MM.1S (cell line): Measurements from ENCODE around the gene GDF2.

ENCODE experiments used
- DNase-seq: peaks from one replicate; pipeline ENCODE4 v3.0.0-alpha.2; 2015
- H2AFZ ChIP-seq: fragments of 300-600 bp; sonication (generic); 2 replicates; pipeline ENCODE4 v1.6.0; 2016; ENCODE audit warnings: antibody characterized with exemption, low read length
- H3F3A ChIP-seq: fragments of 300-600 bp; sonication (generic); 2 replicates; pipeline ENCODE4 v1.6.1; 2016; ENCODE audit warnings: mild to moderate bottlenecking, antibody characterized with exemption, low read length, moderate library complexity, mixed read lengths; ENCODE audit not compliant: insufficient read depth
- H3K27ac ChIP-seq: fragments of 300-600 bp; sonication (generic); 2 replicates; pipeline ENCODE4 v1.5.1; 2016; ENCODE audit warnings: mild to moderate bottlenecking, low read length
- H3K27me3 ChIP-seq: fragments of 300-600 bp; sonication (generic); replicated peaks from 2 replicates; pipeline ENCODE4 v1.6.0; 2016; ENCODE audit warnings: low read length; ENCODE audit not compliant: insufficient read depth
- H3K36me3 ChIP-seq: fragments of 300-600 bp; sonication (generic); replicated peaks from 2 replicates; pipeline ENCODE4 v1.6.1; 2016; ENCODE audit warnings: mild to moderate bottlenecking, low read length, mixed read lengths; ENCODE audit not compliant: insufficient read depth
- H3K4me1 ChIP-seq: fragments of 300-600 bp; sonication (generic); 2 replicates; pipeline ENCODE4 v1.6.1; 2016; ENCODE audit warnings: low read length, mixed read lengths
- H3K4me2 ChIP-seq: fragments of 300-600 bp; sonication (generic); 2 replicates; pipeline ENCODE4 v1.6.0; 2016; ENCODE audit warnings: low read depth, low read length
- H3K4me3 ChIP-seq: fragments of 300-600 bp; sonication (generic); 2 replicates; pipeline ENCODE4 v1.5.1; 2016; ENCODE audit warnings: low read length, mixed read lengths
- H3K79me2 ChIP-seq: fragments of 300-600 bp; sonication (generic); 2 replicates; pipeline ENCODE4 v1.6.1; 2016; ENCODE audit warnings: mixed run types, low read length, mixed read lengths
- H3K9ac ChIP-seq: fragments of 300-600 bp; sonication (generic); 2 replicates; pipeline ENCODE4 v1.6.1; 2016; ENCODE audit warnings: low read length, mixed read lengths
- H3K9me2 ChIP-seq: fragments of 300-600 bp; sonication (generic); replicated peaks from 2 replicates; pipeline ENCODE4 v1.6.1; 2016; ENCODE audit warnings: mild to moderate bottlenecking, low read length, mixed read lengths; ENCODE audit not compliant: insufficient read depth
- H3K9me3 ChIP-seq: fragments of 300-600 bp; sonication (generic); replicated peaks from 2 replicates; pipeline ENCODE4 v1.6.1; 2016; ENCODE audit warnings: mild to moderate bottlenecking, low read length, mixed read lengths; ENCODE audit not compliant: insufficient read depth
- H4K20me1 ChIP-seq: fragments of 300-600 bp; sonication (generic); 2 replicates; pipeline ENCODE4 v1.6.1; 2016; ENCODE audit warnings: mild to moderate bottlenecking, low read length, moderate library complexity, mixed read lengths; ENCODE audit not compliant: insufficient read depth
- EZH2 ChIP-seq: fragments of 300-600 bp; sonication (generic); optimal IDR thresholded peaks from 2 replicates; pipeline ENCODE3; 2017; ENCODE audit warnings: low read depth, mild to moderate bottlenecking, antibody characterized with exemption, low read length, mixed read lengths
- EZH2phosphoT487 ChIP-seq: fragments of 300-600 bp; sonication (generic); IDR thresholded peaks from 2 replicates; pipeline ENCODE4 v1.6.1; 2018; ENCODE audit warnings: antibody characterized with exemption, low read length
- TF ChIP-seq, protein P1 (sequence below): fragments of 300-600 bp; sonication (generic); IDR thresholded peaks from 2 replicates; pipeline ENCODE4 v1.5.1; 2016; ENCODE audit warnings: antibody characterized with exemption, low read length, mixed read lengths

The GDF2 gene

DNA sequence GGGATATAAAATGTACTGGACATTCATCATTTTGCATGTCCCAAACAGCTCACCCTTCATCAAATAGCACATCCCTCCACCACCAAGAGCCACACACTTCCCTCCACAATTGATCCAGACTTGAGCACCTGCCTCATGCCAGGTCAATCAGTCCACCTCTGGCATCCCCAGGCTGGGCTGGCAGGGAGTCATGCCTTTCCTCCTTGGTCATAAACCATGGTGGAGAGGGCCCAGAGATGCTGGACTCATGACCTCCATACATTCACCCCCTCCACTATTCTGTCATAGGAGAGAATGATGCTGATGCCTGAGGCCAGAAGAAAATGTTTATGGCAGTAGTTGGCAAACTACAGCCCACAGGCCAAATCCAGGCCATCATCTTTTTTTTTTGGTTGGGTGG, 38.4 kb upstream of the GDF2 start:
- no peak overlapping the region for H2AFZ ChIP-seq
- no peaks in the 10 kb centered on the region for H3K27me3 ChIP-seq
- H3K4me1 ChIP-seq: no peaks in the 10 kb centered on the region
- H4K20me1 ChIP-seq: no peaks in the 10 kb centered on the region
- no peaks in the 10 kb centered on the region for H3K9me2 ChIP-seq
- H3K27ac ChIP-seq: no peak overlapping the region
- TF ChIP-seq, protein P1, sequence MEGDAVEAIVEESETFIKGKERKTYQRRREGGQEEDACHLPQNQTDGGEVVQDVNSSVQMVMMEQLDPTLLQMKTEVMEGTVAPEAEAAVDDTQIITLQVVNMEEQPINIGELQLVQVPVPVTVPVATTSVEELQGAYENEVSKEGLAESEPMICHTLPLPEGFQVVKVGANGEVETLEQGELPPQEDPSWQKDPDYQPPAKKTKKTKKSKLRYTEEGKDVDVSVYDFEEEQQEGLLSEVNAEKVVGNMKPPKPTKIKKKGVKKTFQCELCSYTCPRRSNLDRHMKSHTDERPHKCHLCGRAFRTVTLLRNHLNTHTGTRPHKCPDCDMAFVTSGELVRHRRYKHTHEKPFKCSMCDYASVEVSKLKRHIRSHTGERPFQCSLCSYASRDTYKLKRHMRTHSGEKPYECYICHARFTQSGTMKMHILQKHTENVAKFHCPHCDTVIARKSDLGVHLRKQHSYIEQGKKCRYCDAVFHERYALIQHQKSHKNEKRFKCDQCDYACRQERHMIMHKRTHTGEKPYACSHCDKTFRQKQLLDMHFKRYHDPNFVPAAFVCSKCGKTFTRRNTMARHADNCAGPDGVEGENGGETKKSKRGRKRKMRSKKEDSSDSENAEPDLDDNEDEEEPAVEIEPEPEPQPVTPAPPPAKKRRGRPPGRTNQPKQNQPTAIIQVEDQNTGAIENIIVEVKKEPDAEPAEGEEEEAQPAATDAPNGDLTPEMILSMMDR: no peak
- no peak for TF ChIP-seq EZH2phosphoT487
- no peak for TF ChIP-seq EZH2
- H3K9ac ChIP-seq: no peak overlapping the region
- no peak overlapping the region for H3K4me3 ChIP-seq
- no peaks in the 10 kb centered on the region for H3K36me3 ChIP-seq
- no peaks in the 10 kb centered on the region for H3K79me2 ChIP-seq
- H3F3A ChIP-seq: no peaks in the 10 kb centered on the region
- no peak overlapping the region for H3K4me2 ChIP-seq
- H3K9me3 ChIP-seq: no peaks in the 10 kb centered on the region
- no peak for DNase-seq

DNA sequence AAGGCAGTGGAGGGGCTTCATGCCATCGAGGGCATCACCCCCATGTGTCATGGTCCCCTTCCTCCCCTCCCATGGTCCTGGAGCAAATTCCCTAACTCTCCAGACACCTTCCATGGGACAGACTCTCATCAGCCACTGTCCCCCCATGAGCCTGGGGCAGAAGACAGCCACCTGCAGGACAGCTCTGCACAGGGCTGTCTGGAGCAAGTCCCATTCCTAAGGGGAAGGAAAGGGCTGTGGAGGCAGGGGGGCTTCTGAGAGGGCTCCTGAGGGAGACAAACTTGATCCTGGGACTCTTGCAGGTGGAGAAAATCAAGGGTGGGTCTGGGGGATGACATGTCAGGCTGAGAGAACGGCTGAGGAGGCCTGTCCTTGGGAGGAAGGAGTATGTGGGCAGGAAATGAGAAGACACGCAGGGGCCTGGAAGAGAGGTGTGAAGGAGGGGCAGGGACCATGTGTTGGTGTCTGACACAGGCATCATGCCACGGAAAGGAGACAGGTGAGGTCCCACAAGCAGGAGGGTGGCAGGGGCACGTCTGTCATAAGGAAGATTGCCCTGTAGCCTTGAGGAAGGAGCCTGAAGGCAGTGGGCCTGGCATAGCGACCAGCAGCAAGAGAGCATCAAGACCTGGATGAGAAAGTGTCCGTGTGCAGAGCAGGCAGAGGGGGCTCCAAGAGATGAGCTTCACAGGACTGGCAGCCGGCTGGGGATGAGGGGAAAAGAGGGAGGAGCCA, 36.7 kb upstream of the GDF2 start:
- H3K9ac ChIP-seq: no peak overlapping the region
- H3K4me2 ChIP-seq: no peak overlapping the region
- no peaks in the 10 kb centered on the region for H4K20me1 ChIP-seq
- no peaks in the 10 kb centered on the region for H3K4me1 ChIP-seq
- no peaks in the 10 kb centered on the region for H3K9me2 ChIP-seq
- no peak overlapping the region for H3K27ac ChIP-seq
- no peaks in the 10 kb centered on the region for H3K27me3 ChIP-seq
- H3K36me3 ChIP-seq: no peaks in the 10 kb centered on the region
- no peak for DNase-seq
- no peak overlapping the region for H2AFZ ChIP-seq
- H3K4me3 ChIP-seq: no peak overlapping the region
- no peaks in the 10 kb centered on the region for H3K9me3 ChIP-seq
- no peaks in the 10 kb centered on the region for H3F3A ChIP-seq
- H3K79me2 ChIP-seq: no peaks in the 10 kb centered on the region
- TF ChIP-seq, protein P1: no peak
- TF ChIP-seq EZH2phosphoT487 (no peak), EZH2 (no peak)

DNA sequence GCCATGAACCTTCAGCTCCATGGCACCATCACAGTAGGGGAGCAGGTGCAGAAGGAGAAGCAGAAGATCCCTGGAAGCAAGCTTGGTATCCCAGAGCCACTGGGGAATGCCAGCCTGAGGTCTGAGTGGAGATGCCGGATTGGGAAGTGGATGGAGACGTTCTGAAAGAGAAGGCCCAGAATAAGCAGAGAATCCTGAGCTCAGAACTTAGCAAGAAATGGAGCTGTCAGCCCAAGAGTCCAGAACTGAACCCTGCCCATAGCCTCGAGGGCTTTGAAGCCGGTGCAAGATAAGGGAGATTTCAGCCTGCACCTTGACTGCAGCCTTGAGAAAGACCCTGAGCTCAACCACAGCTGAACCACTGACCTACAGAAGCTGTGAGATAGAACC, 36.1 kb upstream of the GDF2 start:
- DNase-seq: no peak
- TF ChIP-seq EZH2 (no peak), EZH2phosphoT487 (no peak)
- TF ChIP-seq, protein P1: no peak
- no peak overlapping the region for H3K9ac ChIP-seq
- no peaks in the 10 kb centered on the region for H3F3A ChIP-seq
- H3K27me3 ChIP-seq: no peaks in the 10 kb centered on the region
- no peaks in the 10 kb centered on the region for H4K20me1 ChIP-seq
- no peak overlapping the region for H3K4me3 ChIP-seq
- H3K9me2 ChIP-seq: no peaks in the 10 kb centered on the region
- no peaks in the 10 kb centered on the region for H3K4me1 ChIP-seq
- H3K27ac ChIP-seq: no peak overlapping the region
- H2AFZ ChIP-seq: no peak overlapping the region
- no peaks in the 10 kb centered on the region for H3K79me2 ChIP-seq
- H3K36me3 ChIP-seq: no peaks in the 10 kb centered on the region
- H3K9me3 ChIP-seq: no peaks in the 10 kb centered on the region
- no peak overlapping the region for H3K4me2 ChIP-seq
